NCI-H2196 treated with DMSO at 0.1 percent for 48 hours (cell line): ENCODE measurements around the gene HOXA4.

ENCODE experiments used
- DNase-seq: peaks from one replicate; lab custom pipeline; 2025; ENCODE audit not compliant: unreplicated experiment; lab: John Stamatoyannopoulos, UW

HOXA4 gene

GRCh38 chr7:27147199-27148030 lies 16.9 kb upstream of the HOXA4 start, which contains the start of gene HOXA6:
HOXA6 (minus strand) TSS chr7:27147774; CDS start chr7:27147749, 25 bp downstream.
- DNase-seq, result no peak

GRCh38 chr7:27146491-27147198 lies 16.1 kb upstream of the HOXA4 start:
- no peak for DNase-seq

GRCh38 chr7:27145914-27146412 lies 15.4 kb upstream of the HOXA4 start:
- no peak for DNase-seq

- no peak for DNase-seq
Observed at GRCh38 chr7:27145165-27145913, 14.8 kb upstream of the HOXA4 start.

GRCh38 chr7:27144781-27145164 lies 14.2 kb upstream of the HOXA4 start:
- no peak for DNase-seq

GRCh38 chr7:27143950-27144780 lies 13.6 kb upstream of the HOXA4 start:
- DNase-seq, result no peak

GRCh38 chr7:27143023-27143949 lies 12.7 kb upstream of the HOXA4 start, which contains the start of gene HOXA5:
HOXA5 (minus strand) TSS chr7:27143681; CDS start chr7:27143607, 74 bp downstream.
- DNase-seq, result peak; percentile 85

- no peak for DNase-seq
Observed at GRCh38 chr7:27142580-27143022, 12.0 kb upstream of the HOXA4 start.

- DNase-seq, result no peak
Observed at GRCh38 chr7:27141923-27142579, 11.5 kb upstream of the HOXA4 start.

- DNase-seq, result no peak
Observed at GRCh38 chr7:27141137-27141922, 10.8 kb upstream of the HOXA4 start.

- no peak for DNase-seq
Observed at GRCh38 chr7:27140126-27140857, 9.7 kb upstream of the HOXA4 start.

GRCh38 chr7:27139334-27140125 lies 9.0 kb upstream of the HOXA4 start:
- no peak for DNase-seq

GRCh38 chr7:27138985-27139333 lies 8.4 kb upstream of the HOXA4 start:
- no peak for DNase-seq

GRCh38 chr7:27138472-27138871 lies 7.9 kb upstream of the HOXA4 start:
- DNase-seq, result no peak

GRCh38 chr7:27137640-27138315 lies 7.2 kb upstream of the HOXA4 start:
- no peak for DNase-seq

- DNase-seq, result no peak
Observed at GRCh38 chr7:27134392-27134791, 3.8 kb upstream of the HOXA4 start.
